OCI-LY3 (cell line): ENCODE results near the gene COBL.

Source experiments
- EZH2phosphoT487 ChIP-seq: fragments of 200-600 bp; shearing (Covaris generic); IDR thresholded peaks from 2 replicates; pipeline ENCODE4 v1.6.1; 2018; ENCODE audit warnings: antibody characterized with exemption, mixed run types, low read depth
- TF ChIP-seq, protein P1 (sequence below): fragments of 200-600, 300-600 bp; sonication (generic); IDR thresholded peaks from 2 replicates; pipeline ENCODE4 v1.5.1; 2014; ENCODE audit warnings: antibody characterized with exemption, low read length, low read depth

DNA sequence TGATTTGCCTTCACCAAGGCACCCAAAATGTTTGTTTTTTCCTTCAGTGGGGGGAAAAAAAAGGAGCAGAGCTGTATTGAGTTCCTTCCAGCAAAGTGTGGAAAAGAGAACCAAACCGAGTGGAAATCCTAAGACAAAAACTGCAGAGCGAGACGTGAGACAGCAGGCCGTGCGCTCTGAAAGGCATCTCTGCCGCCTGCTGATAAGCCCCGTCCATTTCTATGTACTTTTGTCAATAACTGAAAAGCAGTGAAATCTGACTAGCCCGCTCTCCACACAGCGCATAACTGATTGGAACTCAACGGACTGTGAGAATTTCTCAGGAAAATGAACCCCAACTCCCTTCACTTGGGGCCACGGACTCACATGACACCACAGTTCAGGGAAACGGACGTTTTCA is 83.2 kb downstream of the COBL start:
- TF ChIP-seq, protein P1, sequence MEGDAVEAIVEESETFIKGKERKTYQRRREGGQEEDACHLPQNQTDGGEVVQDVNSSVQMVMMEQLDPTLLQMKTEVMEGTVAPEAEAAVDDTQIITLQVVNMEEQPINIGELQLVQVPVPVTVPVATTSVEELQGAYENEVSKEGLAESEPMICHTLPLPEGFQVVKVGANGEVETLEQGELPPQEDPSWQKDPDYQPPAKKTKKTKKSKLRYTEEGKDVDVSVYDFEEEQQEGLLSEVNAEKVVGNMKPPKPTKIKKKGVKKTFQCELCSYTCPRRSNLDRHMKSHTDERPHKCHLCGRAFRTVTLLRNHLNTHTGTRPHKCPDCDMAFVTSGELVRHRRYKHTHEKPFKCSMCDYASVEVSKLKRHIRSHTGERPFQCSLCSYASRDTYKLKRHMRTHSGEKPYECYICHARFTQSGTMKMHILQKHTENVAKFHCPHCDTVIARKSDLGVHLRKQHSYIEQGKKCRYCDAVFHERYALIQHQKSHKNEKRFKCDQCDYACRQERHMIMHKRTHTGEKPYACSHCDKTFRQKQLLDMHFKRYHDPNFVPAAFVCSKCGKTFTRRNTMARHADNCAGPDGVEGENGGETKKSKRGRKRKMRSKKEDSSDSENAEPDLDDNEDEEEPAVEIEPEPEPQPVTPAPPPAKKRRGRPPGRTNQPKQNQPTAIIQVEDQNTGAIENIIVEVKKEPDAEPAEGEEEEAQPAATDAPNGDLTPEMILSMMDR: no peak
- no peak for TF ChIP-seq EZH2phosphoT487
